H1 (cell line): Measurements from ENCODE around the gene HMCN2. TPM values are rescaled to one million over a fixed set of nuclear protein-coding genes. Genes with fewer than 3 reads are reported as not detected.

Experiments
- CBX8 ChIP-seq: fragments of 300-800, 300-1000 bp; sonication (generic); IDR thresholded peaks from 2 replicates; pipeline ENCODE4 v1.7.1; 2016; ENCODE audit warnings: low read depth, low read length, borderline replicate concordance
- MAFK ChIP-seq: IDR thresholded peaks from 2 replicates; pipeline ENCODE4 v1.6.1; 2012; ENCODE audit warnings: low read depth, mild to moderate bottlenecking, improper control_type of control experiment, low read length
- PHF8 ChIP-seq: fragments of 200-600 bp; sonication (generic); conservative IDR thresholded peaks from 2 replicates; pipeline ENCODE4 v1.7.1; 2012; ENCODE audit warnings: low read depth, mild to moderate bottlenecking, inconsistent platforms, low read length, moderate library complexity
- TEAD4 ChIP-seq: IDR thresholded peaks from 2 replicates; pipeline ENCODE4 v1.6.1; 2012; ENCODE audit warnings: low read depth, low read length, inconsistent platforms, mixed read lengths
- polyA plus RNA-seq, 7 experiments: library from polyadenylated mRNA; depleted of rRNA in 3 of 7; stranded (reverse) in 5 of 7; unstranded in 2 of 7; fragments of >200 nt in 5 of 7; fragments of 200-250 nt in 2 of 7; gene quantifications; 1 replicate in 5 of 7; 2 replicates in 1 of 7; 4 replicates in 1 of 7; pipeline versions ENCODE4 v1.2.1 to v1.2.3, GENCODE V29; 2011 to 2013; ENCODE audit warnings: missing spikeins in 2 of 7, mixed read lengths in 2 of 7
- total RNA-seq: library from RNA; stranded (reverse); fragmentation: NEBNext Ultra II Directional; extraction: Animal tissue kit (Norgen Biotek cat#: 25700); gene quantifications from 2 replicates; pipeline ENCODE4 v1.2.1, GENCODE V29; 2021
- TF ChIP-seq, protein P1 (sequence below): IDR thresholded peaks from 2 replicates; pipeline ENCODE4 v1.6.1; 2012; ENCODE audit warnings: inconsistent platforms

HMCN2 gene
- total and polyA plus RNA-seq, 2 of the 8 experiments (the other 6 are each of a cell fraction or from before 2014, with no cell fraction given), result 5.0 to 9.1 TPM

GRCh38 chr9:130356877-130357584, 91.5 kb downstream of the HMCN2 start (continued):
- TF ChIP-seq PHF8 (no peak), TEAD4 (no peak), CBX8 (no peak), MAFK (no peak)
- TF ChIP-seq, protein P1, sequence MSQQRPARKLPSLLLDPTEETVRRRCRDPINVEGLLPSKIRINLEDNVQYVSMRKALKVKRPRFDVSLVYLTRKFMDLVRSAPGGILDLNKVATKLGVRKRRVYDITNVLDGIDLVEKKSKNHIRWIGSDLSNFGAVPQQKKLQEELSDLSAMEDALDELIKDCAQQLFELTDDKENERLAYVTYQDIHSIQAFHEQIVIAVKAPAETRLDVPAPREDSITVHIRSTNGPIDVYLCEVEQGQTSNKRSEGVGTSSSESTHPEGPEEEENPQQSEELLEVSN, result no peak
